Effector memory CD4-positive, alpha-beta T cell (primary cell): ENCODE data around the gene AJAP1.

Experiments used
- DNase-seq, 3 donors: peaks; one replicate each; pipeline ENCODE4 v3.0.0-alpha.2; 2020
- H3K27ac ChIP-seq: 2 replicates; pipeline ENCODE4 v1.7.0; 2013; ENCODE audit warnings: mild to moderate bottlenecking, low read length, moderate library complexity; ENCODE audit not compliant: insufficient read depth, poor library complexity, severe bottlenecking
- H3K27me3 ChIP-seq: replicated peaks from 2 replicates; pipeline ENCODE4 v1.7.0; 2013; ENCODE audit warnings: mild to moderate bottlenecking, low read length; ENCODE audit not compliant: insufficient read depth, control insufficient read depth, poor library complexity, severe bottlenecking
- H3K36me3 ChIP-seq: 2 replicates; pipeline ENCODE4 v1.7.0; 2013; ENCODE audit warnings: mild to moderate bottlenecking, low read length, moderate library complexity; ENCODE audit not compliant: control insufficient read depth, insufficient read depth
- H3K4me1 ChIP-seq: 2 replicates; pipeline ENCODE4 v1.7.0; 2013; ENCODE audit warnings: low read length, mild to moderate bottlenecking; ENCODE audit not compliant: control insufficient read depth, insufficient read depth, poor library complexity, severe bottlenecking
- H3K4me3 ChIP-seq: 2 replicates; pipeline ENCODE4 v1.7.0; 2013; ENCODE audit warnings: low read length, low read depth, mild to moderate bottlenecking; ENCODE audit not compliant: insufficient read depth, poor library complexity, severe bottlenecking
- H3K9me3 ChIP-seq: 2 replicates; pipeline ENCODE4 v1.7.0; 2013; ENCODE audit warnings: mild to moderate bottlenecking, low read length, moderate library complexity; ENCODE audit not compliant: control insufficient read depth

Gene AJAP1

DNA sequence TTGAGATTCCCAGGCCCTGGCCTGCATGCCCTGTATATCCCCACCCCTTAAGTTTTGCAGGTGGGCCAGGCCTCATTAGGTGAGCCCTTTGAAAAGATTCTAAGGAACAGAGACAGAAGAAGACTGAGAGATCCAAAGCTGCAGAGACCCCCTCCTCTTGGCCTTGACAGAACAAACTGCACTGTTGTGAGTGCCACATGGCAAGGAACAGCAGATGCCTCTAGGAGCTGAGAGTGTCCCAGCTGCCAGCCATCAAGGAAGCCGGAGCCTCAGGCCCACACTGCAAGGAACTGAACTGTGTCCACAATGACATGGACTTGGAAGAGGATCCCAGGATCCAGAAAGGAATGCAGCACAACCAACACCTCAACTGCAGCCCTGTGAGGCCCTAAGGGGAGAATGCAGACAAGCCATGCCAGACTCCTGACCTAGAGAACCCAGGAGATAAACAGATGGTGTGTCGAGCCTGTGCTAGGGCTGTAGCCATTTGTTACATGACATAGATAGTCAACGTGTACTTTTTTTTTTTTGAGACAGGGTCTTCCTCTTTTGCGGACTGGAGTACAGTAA, 182.7 kb downstream of the AJAP1 start:
- H3K27ac ChIP-seq = no peak overlapping the region
- no peak overlapping the region for H3K4me3 ChIP-seq
- H3K27me3 ChIP-seq = no peaks in the 10 kb centered on the region
- no peaks in the 10 kb centered on the region for H3K4me1 ChIP-seq
- no peaks in the 10 kb centered on the region for H3K36me3 ChIP-seq
- no peaks in the 10 kb centered on the region for H3K9me3 ChIP-seq
- DNase-seq = no peak

DNA sequence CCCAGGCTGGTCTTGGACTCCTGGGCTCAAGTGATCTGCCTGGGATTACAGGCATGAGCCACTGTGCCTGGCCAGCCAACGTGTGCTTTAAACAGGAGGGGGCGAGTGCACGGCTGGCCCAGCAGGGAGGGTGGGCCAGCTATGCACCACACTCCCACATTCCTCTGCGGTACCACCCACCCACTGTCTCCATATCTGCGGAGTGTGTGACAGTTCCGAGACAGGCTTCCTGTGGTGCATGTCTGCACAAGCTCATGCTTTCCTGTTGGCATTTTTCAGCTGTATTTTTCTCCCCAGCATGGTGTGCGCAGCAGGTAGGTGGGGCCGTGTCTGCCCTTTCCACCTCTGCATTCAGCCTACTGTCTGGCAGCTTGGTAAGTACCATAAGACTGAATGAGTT, 183.3 kb downstream of the AJAP1 start:
- no peak overlapping the region for H3K4me3 ChIP-seq
- H3K27me3 ChIP-seq = no peaks in the 10 kb centered on the region
- no peaks in the 10 kb centered on the region for H3K9me3 ChIP-seq
- H3K4me1 ChIP-seq = no peaks in the 10 kb centered on the region
- H3K36me3 ChIP-seq = no peaks in the 10 kb centered on the region
- DNase-seq = no peak
- H3K27ac ChIP-seq = no peak overlapping the region

DNA sequence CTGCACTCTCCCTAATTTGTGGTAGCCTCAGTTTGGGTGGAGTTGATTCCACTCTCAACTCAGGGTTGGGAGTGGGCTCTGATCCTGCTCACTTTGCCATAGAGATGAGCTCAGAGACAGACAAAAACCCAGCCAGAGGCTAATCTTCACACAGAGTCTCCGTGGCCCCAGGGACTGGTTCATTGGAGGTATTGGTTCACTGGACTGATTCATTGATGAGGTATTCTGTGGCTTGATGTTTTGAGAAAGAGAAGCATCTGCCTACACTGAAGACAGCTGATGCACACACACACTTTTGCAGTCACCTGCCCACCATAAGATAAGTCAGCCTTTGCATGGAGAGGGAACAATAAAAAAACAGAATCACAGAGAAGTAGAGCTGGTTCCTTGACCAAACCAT, 183.8 kb downstream of the AJAP1 start:
- Histone ChIP-seq H3K4me1 (no peaks in the 10 kb centered on the region), H3K27ac (no peak overlapping the region), H3K27me3 (no peaks in the 10 kb centered on the region), H3K4me3 (no peak overlapping the region), H3K36me3 (no peaks in the 10 kb centered on the region), H3K9me3 (no peaks in the 10 kb centered on the region)
- DNase-seq = no peak
